Cardiac fibroblast (primary cell): ENCODE results near the gene ZFYVE26.
"Not testable (repeated sequence)": the region's sequence is repeated elsewhere in the genome, so short reads cannot be mapped to it uniquely, and the experiment has no call there.

ENCODE experiments used
- DNase-seq, 2 donors: peaks; one replicate each; pipeline versions ENCODE4 v3.0.0 to v3.0.0-alpha.2; 2010; ENCODE audit warnings: low read depth in 2 of 2
- H3K4me3 ChIP-seq, 2 donors: replicated peaks in 1 of 2; 1 replicate in 1 of 2; 2 replicates in 1 of 2; pipeline ENCODE4 v1.5.1; 2011; ENCODE audit warnings: low read depth in 2 of 2, low read length in 2 of 2, mild to moderate bottlenecking in 2 of 2, moderate library complexity in 1 of 2
- CTCF ChIP-seq: IDR thresholded peaks from one replicate; pipeline ENCODE4 v1.5.1; 2011; ENCODE audit warnings: low read depth, mild to moderate bottlenecking, low read length, inconsistent platforms

Gene ZFYVE26

GRCh38 chr14:67718265-67718664 lies 98.1 kb downstream of the ZFYVE26 start:
- TF ChIP-seq CTCF, result no peak

GRCh38 chr14:67717048-67717447 lies 99.3 kb downstream of the ZFYVE26 start:
- H3K4me3 ChIP-seq, result no peak overlapping the region
- no peak for TF ChIP-seq CTCF
- no peak for DNase-seq

More at GRCh38 chr14:67718265-67718664, 98.1 kb downstream of the ZFYVE26 start:
- no peak for DNase-seq
- H3K4me3 ChIP-seq, result no peak overlapping the region

GRCh38 chr14:67710209-67710608 lies 106.2 kb downstream of the ZFYVE26 start:
- H3K4me3 ChIP-seq, result no peak overlapping the region
- DNase-seq, result peak in 1 of 2 donors; percentile 28
- no peak for TF ChIP-seq CTCF

- not testable (repeated sequence) for DNase-seq, H3K4me3 ChIP-seq
These were observed 106.6 kb downstream of the ZFYVE26 start for GRCh38 chr14:67709796-67710195.

- DNase-seq, H3K4me3 ChIP-seq: not testable (repeated sequence)
These were observed 107.0 kb downstream of the ZFYVE26 start for GRCh38 chr14:67709346-67709745.

GRCh38 chr14:67705211-67705610 lies 111.2 kb downstream of the ZFYVE26 start:
- no peak overlapping the region for H3K4me3 ChIP-seq
- no peak for DNase-seq
- no peak for TF ChIP-seq CTCF

GRCh38 chr14:67704484-67705089 lies 111.8 kb downstream of the ZFYVE26 start:
- no peak overlapping the region for H3K4me3 ChIP-seq
- peak; percentile 74 for TF ChIP-seq CTCF
- peak; percentile 74 to 75 for DNase-seq

- DNase-seq, result no peak
- no peak overlapping the region for H3K4me3 ChIP-seq
- no peak for TF ChIP-seq CTCF
These were observed 112.4 kb downstream of the ZFYVE26 start for GRCh38 chr14:67703997-67704396.

GRCh38 chr14:67701492-67701891 lies 114.9 kb downstream of the ZFYVE26 start, which contains the start of gene RDH12:
Gene RDH12 (plus strand): TSS chr14:67701886. CDS start chr14:67722643, 20,757 bp downstream.
- not testable (repeated sequence) for H3K4me3 ChIP-seq, DNase-seq
